ENCODE results near the gene MINDY4B. TPM values are rescaled to one million over a fixed set of nuclear protein-coding genes. Genes with fewer than 3 reads are reported as not detected.

Gene MINDY4B
- total RNA-seq, 4 donors from 2014 or later: not detected

DNA sequence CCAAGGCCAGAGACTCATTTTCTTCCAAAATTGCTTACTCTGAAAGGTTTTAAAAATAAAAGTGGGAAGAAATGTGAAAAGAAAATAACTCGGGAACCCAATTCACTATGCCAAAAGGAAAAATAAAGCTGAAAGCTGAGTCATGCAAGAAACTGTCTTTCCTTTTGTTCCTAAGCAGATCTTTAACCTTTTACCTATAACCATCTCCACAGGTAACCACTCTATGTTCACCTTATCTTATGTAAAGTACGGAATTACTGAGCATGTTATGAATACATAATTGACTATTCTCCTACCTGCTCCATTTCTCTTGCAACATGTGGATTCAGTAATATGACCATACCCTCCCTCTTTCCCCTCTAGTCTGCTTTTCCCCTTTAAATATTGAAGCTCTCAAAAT is 62.0 kb downstream of the MINDY4B start:
- DNase-seq (ENCODE audit: low spot score in 2 of 2): no peak
- 75% methylated on average over 2 of the region's 2 CpGs for WGBS
- no peak for TF ChIP-seq POLR2A (IDR thresholded peaks at IDR 0.05)
- TF ChIP-seq POLR2AphosphoS5 (IDR thresholded peaks at IDR 0.05): no peak
- TF ChIP-seq EP300 (IDR thresholded peaks at IDR 0.05): no peak
- TF ChIP-seq, protein P1, sequence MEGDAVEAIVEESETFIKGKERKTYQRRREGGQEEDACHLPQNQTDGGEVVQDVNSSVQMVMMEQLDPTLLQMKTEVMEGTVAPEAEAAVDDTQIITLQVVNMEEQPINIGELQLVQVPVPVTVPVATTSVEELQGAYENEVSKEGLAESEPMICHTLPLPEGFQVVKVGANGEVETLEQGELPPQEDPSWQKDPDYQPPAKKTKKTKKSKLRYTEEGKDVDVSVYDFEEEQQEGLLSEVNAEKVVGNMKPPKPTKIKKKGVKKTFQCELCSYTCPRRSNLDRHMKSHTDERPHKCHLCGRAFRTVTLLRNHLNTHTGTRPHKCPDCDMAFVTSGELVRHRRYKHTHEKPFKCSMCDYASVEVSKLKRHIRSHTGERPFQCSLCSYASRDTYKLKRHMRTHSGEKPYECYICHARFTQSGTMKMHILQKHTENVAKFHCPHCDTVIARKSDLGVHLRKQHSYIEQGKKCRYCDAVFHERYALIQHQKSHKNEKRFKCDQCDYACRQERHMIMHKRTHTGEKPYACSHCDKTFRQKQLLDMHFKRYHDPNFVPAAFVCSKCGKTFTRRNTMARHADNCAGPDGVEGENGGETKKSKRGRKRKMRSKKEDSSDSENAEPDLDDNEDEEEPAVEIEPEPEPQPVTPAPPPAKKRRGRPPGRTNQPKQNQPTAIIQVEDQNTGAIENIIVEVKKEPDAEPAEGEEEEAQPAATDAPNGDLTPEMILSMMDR (IDR thresholded peaks at IDR 0.05): no peak
- H3K27ac ChIP-seq: no peak overlapping the region
- H3K27me3 ChIP-seq: peaks cover 12% of the 10 kb centered on the region
- no peak overlapping the region for H3K4me3 ChIP-seq
- H3K36me3 ChIP-seq: no peaks in the 10 kb centered on the region
- no peaks in the 10 kb centered on the region for H3K9me3 ChIP-seq
- no peaks in the 10 kb centered on the region for H3K4me1 ChIP-seq

DNA sequence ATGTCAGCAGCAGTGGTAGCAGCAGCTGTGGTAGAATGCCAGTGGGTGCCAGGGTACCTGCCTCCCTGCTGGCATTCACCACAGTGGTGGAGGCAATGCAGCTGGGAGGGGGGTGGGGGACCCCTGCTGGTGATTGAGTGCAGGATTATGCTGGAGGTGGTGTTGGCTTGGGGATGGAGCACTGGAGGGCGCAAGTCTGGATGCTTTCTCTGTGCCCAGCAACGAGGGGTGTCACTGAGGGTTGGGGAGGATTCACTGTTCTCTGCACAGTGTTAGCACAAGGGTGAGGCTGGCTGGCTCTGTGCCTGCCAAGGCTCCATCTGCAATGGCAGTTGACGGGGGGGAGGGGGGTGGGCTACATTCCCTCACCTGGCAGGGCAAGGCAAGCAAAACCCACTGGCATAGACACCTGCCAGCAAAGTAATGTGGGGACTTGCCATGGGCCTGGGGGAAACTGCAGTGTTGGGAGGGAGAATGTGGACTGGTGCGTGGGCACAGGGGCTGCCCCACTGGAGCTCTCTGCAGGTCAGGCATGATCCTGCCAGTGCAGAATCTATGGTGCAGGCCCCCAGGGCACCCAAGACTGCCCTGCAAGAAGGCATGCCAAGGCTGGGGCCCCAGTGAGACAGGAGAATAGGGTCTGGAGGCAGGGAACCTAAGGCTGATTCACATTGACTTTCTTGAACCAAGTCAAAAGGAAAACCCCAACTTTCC is 64.3 kb downstream of the MINDY4B start:
- no peaks in the 10 kb centered on the region for H3K4me1 ChIP-seq

DNA sequence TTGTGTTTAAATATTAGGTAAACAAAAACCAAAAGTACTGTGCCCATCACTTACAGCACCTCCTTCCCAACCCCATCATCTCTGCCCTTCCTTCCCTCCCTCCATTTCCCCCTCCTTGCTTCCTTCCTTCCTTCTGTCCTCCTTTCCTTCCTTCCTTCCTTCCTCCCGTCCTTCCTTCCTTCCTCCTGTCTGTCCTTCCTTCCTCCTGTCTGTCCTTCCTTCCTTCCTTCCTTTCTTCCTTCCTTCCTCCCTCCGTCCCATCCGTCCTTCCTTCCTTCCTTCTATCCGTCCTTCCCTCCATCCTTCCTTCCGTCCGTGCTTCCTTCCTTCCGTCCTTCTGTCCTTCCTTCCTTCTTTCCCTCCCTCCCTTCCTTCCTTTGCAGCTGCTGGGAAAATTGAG is 74.5 kb downstream of the MINDY4B start:
- no peaks in the 10 kb centered on the region for H3K4me1 ChIP-seq
- H3K27me3 ChIP-seq: peaks cover 8% of the 10 kb centered on the region
- no peak overlapping the region for H3K27ac ChIP-seq
- H3K36me3 ChIP-seq: no peaks in the 10 kb centered on the region
- 71% methylated on average over 7 of the region's 7 CpGs for WGBS
- H3K9me3 ChIP-seq: no peaks in the 10 kb centered on the region
- no peak overlapping the region for H3K4me3 ChIP-seq
- no peak for DNase-seq (ENCODE audit: low spot score in 2 of 2)
- TF ChIP-seq EP300 (IDR thresholded peaks at IDR 0.05): no peak
- TF ChIP-seq, protein P1 (IDR thresholded peaks at IDR 0.05): no peak
- TF ChIP-seq POLR2AphosphoS5 (IDR thresholded peaks at IDR 0.05): no peak
- no peak for TF ChIP-seq POLR2A (IDR thresholded peaks at IDR 0.05)

More for the DNA sequence above, 64.3 kb downstream of the MINDY4B start:
- no peaks in the 10 kb centered on the region for H3K36me3 ChIP-seq
- TF ChIP-seq POLR2A (IDR thresholded peaks at IDR 0.05) (no peak), EP300 (IDR thresholded peaks at IDR 0.05) (no peak)
- no peak overlapping the region for H3K4me3 ChIP-seq
- H3K27ac ChIP-seq: no peak overlapping the region
- no peak for DNase-seq (ENCODE audit: low spot score in 2 of 2)
- WGBS: 59% methylated on average over 2 of the region's 4 CpGs
- peaks cover 3% of the 10 kb centered on the region for H3K9me3 ChIP-seq
- peaks cover 12% of the 10 kb centered on the region for H3K27me3 ChIP-seq

DNA sequence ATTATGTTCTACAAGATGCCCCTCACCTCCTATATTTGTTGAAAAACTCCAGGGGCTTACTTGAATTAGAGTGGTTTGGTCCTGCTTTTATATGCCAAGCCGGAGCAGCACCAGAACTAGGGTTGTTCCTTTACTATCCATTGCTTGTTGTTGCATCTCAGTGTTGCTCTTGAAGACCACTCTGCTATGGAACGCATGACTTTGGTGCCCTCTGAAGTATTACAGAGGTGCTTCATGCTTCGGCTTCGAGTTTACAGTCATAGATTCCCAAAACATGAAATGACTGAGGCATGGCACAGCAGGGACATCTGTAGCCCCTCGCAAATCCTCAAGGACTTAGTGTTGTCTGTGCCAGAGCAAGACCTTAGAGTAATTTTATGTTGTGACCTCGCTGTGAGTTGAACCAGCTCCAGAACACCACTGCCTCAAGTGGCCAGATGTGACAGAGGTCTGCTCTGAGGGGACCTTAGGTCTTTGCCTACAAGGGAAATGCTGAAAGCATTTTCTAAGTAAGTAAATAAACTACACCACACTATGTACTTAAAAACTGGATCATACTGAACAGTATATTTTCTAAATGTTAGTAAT is 75.1 kb downstream of the MINDY4B start:
- WGBS: 92% methylated on average over 6 of the region's 6 CpGs
- H3K27ac ChIP-seq: no peak overlapping the region
- no peak for DNase-seq (ENCODE audit: low spot score in 2 of 2)
- TF ChIP-seq EP300 (IDR thresholded peaks at IDR 0.05) (no peak), POLR2A (IDR thresholded peaks at IDR 0.05) (no peak), POLR2AphosphoS5 (IDR thresholded peaks at IDR 0.05) (no peak)
- TF ChIP-seq, protein P1 (IDR thresholded peaks at IDR 0.05): no peak
- H3K27me3 ChIP-seq: peaks cover 8% of the 10 kb centered on the region
- no peaks in the 10 kb centered on the region for H3K4me1 ChIP-seq
- H3K9me3 ChIP-seq: no peaks in the 10 kb centered on the region
- no peak overlapping the region for H3K4me3 ChIP-seq
- H3K36me3 ChIP-seq: no peaks in the 10 kb centered on the region

DNA sequence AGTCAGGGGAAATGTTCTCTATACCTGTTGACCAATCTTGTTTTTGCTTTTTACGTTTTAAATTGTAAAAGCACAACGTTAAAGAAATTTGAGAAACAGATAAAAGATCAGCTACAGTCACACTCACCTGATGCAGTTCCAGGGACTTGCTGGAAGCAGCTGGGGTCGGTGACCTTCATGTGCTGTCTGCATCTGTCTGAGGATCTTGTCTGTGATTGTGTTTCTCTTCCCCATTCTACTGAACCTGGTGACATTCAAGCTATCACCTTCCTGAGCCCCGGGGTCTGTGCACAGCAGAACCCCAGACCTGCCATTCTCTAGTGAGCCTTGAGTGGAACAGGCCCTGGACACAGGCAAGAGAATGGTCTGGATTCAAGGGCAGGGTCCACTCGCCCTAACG is 75.8 kb downstream of the MINDY4B start:
- TF ChIP-seq, protein P1 (IDR thresholded peaks at IDR 0.05): no peak
- TF ChIP-seq POLR2AphosphoS5 (IDR thresholded peaks at IDR 0.05): no peak
- Histone ChIP-seq H3K27me3 (peaks cover 8% of the 10 kb centered on the region), H3K4me3 (no peak overlapping the region), H3K9me3 (no peaks in the 10 kb centered on the region), H3K27ac (no peak overlapping the region), H3K36me3 (no peaks in the 10 kb centered on the region), H3K4me1 (no peaks in the 10 kb centered on the region)
- DNase-seq (ENCODE audit: low spot score in 2 of 2): no peak
- 77% methylated on average over 6 of the region's 6 CpGs for WGBS

Measured in suprapubic skin (tissue), 4 donors.